GM23248 (cell line): ENCODE measurements around the gene PTRH1.

Experiments used
- EZH2 ChIP-seq: fragments of 200-600 bp; sonication (generic); IDR thresholded peaks from 2 replicates; pipeline ENCODE4 v1.6.1; 2018; ENCODE audit warnings: antibody characterized with exemption, mild to moderate bottlenecking; ENCODE audit not compliant: insufficient read depth, poor library complexity, severe bottlenecking
- EZH2phosphoT487 ChIP-seq: fragments of 200-600 bp; sonication (generic); IDR thresholded peaks from 2 replicates; pipeline ENCODE4 v1.6.1; 2018; ENCODE audit warnings: antibody characterized with exemption, moderate library complexity, mild to moderate bottlenecking, low read depth; ENCODE audit not compliant: insufficient read depth

DNA sequence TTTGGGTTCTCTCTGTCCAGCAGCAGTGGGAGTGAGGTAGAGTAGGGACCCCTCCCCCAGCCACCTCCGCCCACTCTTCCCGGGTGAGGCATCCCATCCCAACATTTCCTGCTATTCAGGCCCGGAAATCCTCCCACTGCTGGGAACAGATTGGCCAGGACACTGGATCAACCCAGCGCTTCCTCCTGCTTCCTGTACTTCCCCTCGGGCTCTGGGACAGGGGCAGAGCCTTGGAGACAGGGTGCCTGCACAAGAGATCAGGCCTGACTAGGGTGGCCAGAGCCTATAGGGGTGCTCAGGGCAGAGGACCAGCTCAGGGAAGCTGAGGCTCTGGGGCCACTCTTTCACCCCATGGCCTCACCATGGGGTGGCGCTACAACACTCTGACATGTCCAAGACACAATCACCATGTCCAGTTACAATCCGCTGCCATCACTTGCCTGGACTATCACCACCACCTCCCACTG is 48.5 kb upstream of the PTRH1 start:
- TF ChIP-seq EZH2: no peak
- no peak for TF ChIP-seq EZH2phosphoT487
